Duodenal mucosa (tissue), 2 donors: Measurements from ENCODE around the gene UCK1.

Source experiments
- H3K27ac ChIP-seq: one replicate; pipeline ENCODE4 v1.7.0; 2013; ENCODE audit warnings: low read depth, low read length
- H3K27me3 ChIP-seq, 2 donors: one replicate each; pipeline ENCODE4 v1.7.0; 2013; ENCODE audit warnings: low read length in 2 of 2, control low read depth in 1 of 2; ENCODE audit not compliant: insufficient read depth in 2 of 2, control insufficient read depth in 1 of 2
- H3K36me3 ChIP-seq, 2 donors: one replicate each; pipeline ENCODE4 v1.7.0; 2013; ENCODE audit warnings: low read length in 2 of 2, control low read depth in 1 of 2; ENCODE audit not compliant: insufficient read depth in 2 of 2, control insufficient read depth in 1 of 2
- H3K4me1 ChIP-seq, 2 donors: one replicate each; pipeline ENCODE4 v1.7.0; 2013; ENCODE audit warnings: low read length in 2 of 2, control low read depth in 1 of 2; ENCODE audit not compliant: insufficient read depth in 2 of 2, control insufficient read depth in 1 of 2
- H3K4me3 ChIP-seq, 2 donors: one replicate each; pipeline ENCODE4 v1.7.0; 2013; ENCODE audit warnings: low read length in 2 of 2, low read depth in 1 of 2
- H3K9ac ChIP-seq, 2 donors: one replicate each; pipeline ENCODE4 v1.7.0; 2013; ENCODE audit warnings: low read length in 2 of 2, low read depth in 1 of 2
- H3K9me3 ChIP-seq, 2 donors: one replicate each; pipeline ENCODE4 v1.7.0; 2013; ENCODE audit warnings: low read length in 2 of 2, control low read depth in 1 of 2; ENCODE audit not compliant: control insufficient read depth in 1 of 2

Gene UCK1

DNA sequence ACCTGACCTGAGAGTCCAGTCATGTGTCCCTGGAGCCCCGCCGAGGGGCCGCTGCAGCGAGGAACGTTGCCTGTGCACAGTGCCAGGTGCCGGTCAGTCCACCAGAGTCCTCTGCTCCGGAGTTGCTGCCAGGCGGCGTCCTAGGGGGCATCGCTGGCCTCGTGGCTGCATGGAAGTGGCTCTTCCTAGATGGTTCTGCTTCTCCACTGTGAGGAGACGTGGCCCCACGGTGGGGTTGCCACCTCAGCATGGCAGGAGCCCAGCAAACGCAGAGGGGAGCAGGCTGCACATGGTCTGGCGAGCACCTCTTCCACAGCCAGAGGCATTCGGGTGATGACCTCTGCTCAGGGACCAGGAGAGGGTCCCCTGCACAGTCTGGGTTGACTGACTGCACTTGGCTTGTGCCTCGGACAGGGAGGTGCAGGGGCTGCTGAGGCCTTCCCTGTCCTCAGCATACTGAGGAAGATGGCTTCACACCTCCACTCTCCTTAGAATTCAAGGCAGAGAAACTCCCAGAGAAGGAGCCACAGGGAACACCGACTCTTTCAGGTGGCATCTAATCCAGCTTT, 54.2 kb downstream of the UCK1 start:
- Histone ChIP-seq H3K36me3 (peaks cover 49 to 89% of the 10 kb centered on the region in 2 donors), H3K9ac (no peak overlapping the region), H3K9me3 (no peaks in the 10 kb centered on the region), H3K4me3 (no peak overlapping the region), H3K27ac (no peak overlapping the region), H3K27me3 (no peaks in the 10 kb centered on the region), H3K4me1 (no peaks in the 10 kb centered on the region)

- H3K36me3 ChIP-seq: peaks cover 50 to 89% of the 10 kb centered on the region in 2 donors
- H3K27me3 ChIP-seq: no peaks in the 10 kb centered on the region
- no peak overlapping the region for H3K27ac ChIP-seq
Observed at GRCh38 chr9:131475956-131476776, 54.9 kb downstream of the UCK1 start.

DNA sequence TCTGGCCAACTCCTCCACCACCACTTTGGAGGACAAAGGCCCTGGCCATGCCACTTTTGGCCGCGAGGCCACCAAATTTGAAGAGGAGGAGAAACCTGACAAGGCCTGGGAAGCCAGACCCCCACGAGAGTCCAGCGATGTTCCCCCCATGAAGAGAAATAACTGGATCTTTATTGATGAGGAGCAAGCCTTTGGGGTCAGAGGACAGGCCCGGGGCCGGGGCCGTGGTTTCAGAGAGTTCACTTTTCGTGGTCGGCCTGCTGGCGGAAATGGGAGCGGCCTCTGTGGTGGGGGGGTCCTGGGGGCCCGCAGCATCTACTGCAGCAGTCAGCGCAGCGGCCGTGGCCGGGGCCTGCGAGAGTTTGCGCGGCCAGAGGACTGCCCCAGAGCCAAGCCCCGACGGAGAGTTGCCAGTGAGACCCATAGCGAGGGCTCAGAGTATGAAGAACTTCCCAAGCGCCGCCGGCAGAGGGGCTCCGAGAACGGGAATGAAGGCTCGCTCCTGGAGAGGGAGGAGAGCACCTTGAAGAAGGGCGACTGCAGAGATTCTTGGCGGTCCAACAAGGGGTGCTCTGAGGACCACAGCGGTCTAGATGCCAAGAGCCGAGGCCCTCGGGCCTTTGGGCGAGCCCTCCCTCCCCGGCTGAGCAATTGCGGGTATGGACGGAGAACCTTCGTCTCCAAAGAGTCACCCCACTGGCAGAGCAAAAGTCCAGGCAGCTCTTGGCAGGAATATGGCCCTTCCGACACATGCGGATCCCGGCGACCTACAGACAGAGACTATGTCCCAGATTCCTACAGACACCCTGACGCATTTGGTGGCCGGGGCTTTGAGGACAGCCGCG, 55.7 kb downstream of the UCK1 start:
- H3K4me3 ChIP-seq: no peak overlapping the region
- H3K27me3 ChIP-seq: no peaks in the 10 kb centered on the region
- H3K9me3 ChIP-seq: no peaks in the 10 kb centered on the region
- H3K9ac ChIP-seq: no peak overlapping the region
- H3K4me1 ChIP-seq: no peaks in the 10 kb centered on the region
- H3K27ac ChIP-seq: no peak overlapping the region
- peaks cover 55 to 92% of the 10 kb centered on the region in 2 donors for H3K36me3 ChIP-seq

More at GRCh38 chr9:131475956-131476776, 54.9 kb downstream of the UCK1 start:
- Histone ChIP-seq H3K9me3 (no peaks in the 10 kb centered on the region), H3K4me1 (no peaks in the 10 kb centered on the region), H3K9ac (no peak overlapping the region), H3K4me3 (no peak overlapping the region)

DNA sequence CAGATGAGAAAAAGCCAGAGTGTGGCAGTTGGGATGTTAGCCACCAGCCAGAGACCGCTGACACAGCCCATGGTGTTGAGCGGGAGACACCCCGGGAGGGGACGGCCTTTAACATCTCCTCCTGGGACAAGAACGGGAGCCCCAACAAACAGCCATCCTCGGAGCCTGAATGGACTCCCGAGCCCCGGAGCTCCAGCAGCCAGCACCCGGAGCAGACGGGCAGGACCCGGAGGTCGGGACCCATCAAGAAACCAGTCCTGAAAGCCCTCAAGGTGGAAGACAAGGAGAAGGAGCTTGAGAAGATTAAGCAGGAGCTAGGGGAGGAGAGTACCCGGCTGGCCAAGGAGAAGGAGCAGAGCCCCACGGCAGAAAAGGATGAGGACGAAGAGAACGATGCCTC, 56.4 kb downstream of the UCK1 start:
- H3K27ac ChIP-seq: no peak overlapping the region
- H3K4me3 ChIP-seq: no peak overlapping the region
- no peaks in the 10 kb centered on the region for H3K4me1 ChIP-seq
- no peaks in the 10 kb centered on the region for H3K9me3 ChIP-seq
- peaks cover 51 to 92% of the 10 kb centered on the region in 2 donors for H3K36me3 ChIP-seq
- H3K27me3 ChIP-seq: no peaks in the 10 kb centered on the region
- no peak overlapping the region for H3K9ac ChIP-seq

- no peaks in the 10 kb centered on the region for H3K27me3 ChIP-seq
- H3K27ac ChIP-seq: no peak overlapping the region
- no peak overlapping the region for H3K4me3 ChIP-seq
- no peaks in the 10 kb centered on the region for H3K9me3 ChIP-seq
- H3K4me1 ChIP-seq: no peaks in the 10 kb centered on the region
- H3K36me3 ChIP-seq: peaks cover 49 to 92% of the 10 kb centered on the region in 2 donors
- H3K9ac ChIP-seq: no peak overlapping the region
Observed at GRCh38 chr9:131473891-131474290, 57.2 kb downstream of the UCK1 start.
